Omental fat pad (tissue), 4 donors: ENCODE measurements around the gene INPP4B. TPM values are rescaled to one million over a fixed set of nuclear protein-coding genes. Genes with fewer than 3 reads are reported as not detected.

Source experiments
- ATAC-seq: fragments of 150-250 bp; one replicate; pipeline ENCODE4 v1.9.1; 2016; ENCODE audit warnings: mild to moderate bottlenecking, moderate library complexity; ENCODE audit not compliant: low FRiP score
- DNase-seq: peaks from one replicate; pipeline ENCODE4 v3.0.0-alpha.2; 2019; ENCODE audit warnings: low spot score
- CTCF ChIP-seq, 3 donors: fragments of 450-650 bp; IDR thresholded peaks; one replicate each; pipeline ENCODE4 v1.5.1; 2016 to 2017; ENCODE audit warnings: antibody characterized with exemption in 3 of 3, mild to moderate bottlenecking in 3 of 3, moderate library complexity in 2 of 3
- total RNA-seq, 4 donors: library from RNA; depleted of rRNA; stranded (reverse); fragments of >200 nt; gene quantifications; one replicate each; pipeline ENCODE4 v1.1.0, GENCODE V29; 2016

INPP4B gene
- total RNA-seq, 4 donors from 2014 or later, result 6.6 to 54.2 (median 14.2) TPM

GRCh38 chr4:142130666-142131065, 715.4 kb downstream of the INPP4B start:
- DNase-seq (no peak), ATAC-seq (no peak)
- no peak for TF ChIP-seq CTCF (IDR thresholded peaks at IDR 0.05)

- DNase-seq (no peak), ATAC-seq (no peak)
- no peak for TF ChIP-seq CTCF (IDR thresholded peaks at IDR 0.05)
Observed at GRCh38 chr4:142129931-142130330, 716.2 kb downstream of the INPP4B start.

- no peak for TF ChIP-seq CTCF (IDR thresholded peaks at IDR 0.05)
- ATAC-seq, result no peak
Observed at GRCh38 chr4:142129473-142129872, 716.6 kb downstream of the INPP4B start.

GRCh38 chr4:142128529-142128928, 717.6 kb downstream of the INPP4B start:
- ATAC-seq (no peak), DNase-seq (no peak)
- no peak for TF ChIP-seq CTCF (IDR thresholded peaks at IDR 0.05)

More at GRCh38 chr4:142129473-142129872, 716.6 kb downstream of the INPP4B start:
- no peak for DNase-seq

GRCh38 chr4:142126890-142127497, 719.1 kb downstream of the INPP4B start:
- TF ChIP-seq CTCF (IDR thresholded peaks at IDR 0.05), result peak in 2 of 3 donors; percentile 10 to 56
- no peak for ATAC-seq
- no peak for DNase-seq

GRCh38 chr4:142124874-142125273, 721.2 kb downstream of the INPP4B start:
- TF ChIP-seq CTCF (IDR thresholded peaks at IDR 0.05), result no peak
- DNase-seq (no peak), ATAC-seq (no peak)
